NT2/D1 (cell line): ENCODE data around the gene PSME2.

Experiments used
- DNase-seq: peaks from one replicate; pipeline ENCODE4 v3.0.0-alpha.2; 2011; ENCODE audit warnings: low read depth, low spot score
- H3K27me3 ChIP-seq: 2 replicates; pipeline ENCODE4 v1.6.0; 2011; ENCODE audit warnings: mild to moderate bottlenecking; ENCODE audit not compliant: insufficient read length, insufficient read depth
- H3K36me3 ChIP-seq: 2 replicates; pipeline ENCODE4 v1.6.1; 2011; ENCODE audit warnings: mild to moderate bottlenecking, low read length, mixed read lengths; ENCODE audit not compliant: insufficient read depth, insufficient read length
- H3K4me1 ChIP-seq: 2 replicates; pipeline ENCODE4 v1.5.1; 2011; ENCODE audit not compliant: insufficient read depth, insufficient read length
- H3K4me3 ChIP-seq: 2 replicates; pipeline ENCODE4 v1.5.1; 2011; ENCODE audit warnings: low read depth; ENCODE audit not compliant: insufficient read length
- H3K9ac ChIP-seq: 2 replicates; pipeline ENCODE4 v1.6.0; 2011; ENCODE audit warnings: low read depth; ENCODE audit not compliant: insufficient read length
- H3K9me3 ChIP-seq: 2 replicates; pipeline ENCODE4 v1.5.1; 2011; ENCODE audit warnings: mild to moderate bottlenecking, low read length; ENCODE audit not compliant: insufficient read depth
- SUZ12 ChIP-seq: IDR thresholded peaks from 2 replicates; pipeline ENCODE4 v1.6.1; 2011; ENCODE audit not compliant: insufficient read length, insufficient read depth; ENCODE audit errors: extremely low read depth
- YY1 ChIP-seq: IDR thresholded peaks from 2 replicates; pipeline ENCODE4 v1.6.1; 2011; ENCODE audit not compliant: insufficient read length, insufficient read depth
- ZNF274 ChIP-seq: IDR thresholded peaks from 2 replicates; pipeline ENCODE4 v1.6.1; 2011; ENCODE audit warnings: mild to moderate bottlenecking, low read depth, low read length

Gene PSME2

DNA sequence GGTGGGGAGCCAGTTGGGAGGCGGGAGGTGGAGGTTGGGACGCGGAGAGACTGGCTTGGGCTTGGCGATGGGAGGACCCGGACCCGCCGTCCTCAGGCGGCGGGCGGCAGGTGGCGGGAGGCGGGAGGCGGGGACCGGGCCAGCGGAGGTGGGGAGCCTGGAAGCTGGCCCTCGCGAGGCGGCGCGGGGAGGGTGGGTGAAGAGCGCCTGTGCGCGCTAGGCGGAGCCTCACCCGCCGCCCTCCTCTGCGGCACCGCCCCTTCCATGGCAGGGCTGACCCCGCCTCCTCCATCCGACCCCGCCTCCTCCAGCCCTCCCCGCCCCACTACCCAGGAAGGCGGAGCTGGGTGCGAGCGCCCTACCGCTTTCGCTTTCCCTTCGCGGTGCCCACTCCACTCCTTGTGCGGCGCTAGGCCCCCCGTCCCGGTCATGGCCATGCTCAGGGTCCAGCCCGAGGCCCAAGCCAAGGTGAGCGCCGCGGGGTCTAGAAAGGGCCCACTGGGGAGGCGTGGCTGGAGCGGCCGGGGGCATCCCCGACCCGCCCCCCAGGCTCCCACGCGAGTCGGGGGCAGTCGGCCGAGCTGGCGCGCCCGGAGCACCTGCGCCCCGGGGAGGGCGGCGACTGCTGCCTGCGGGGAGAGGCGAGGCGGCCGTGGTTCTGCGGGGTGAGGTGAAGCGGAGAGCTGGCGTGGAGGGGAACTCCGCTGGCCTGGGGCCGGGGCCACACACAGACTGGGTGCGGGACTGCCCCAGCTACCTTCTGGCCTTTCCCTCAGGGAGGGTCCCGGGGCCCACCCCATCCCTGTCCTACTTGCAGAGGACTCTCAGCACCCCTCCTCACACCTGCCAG is 10.4 kb downstream of the PSME2 start, which contains the start of gene PSME1:
Gene PSME1 (plus strand): TSS at position 361 of the 850 bp plus-strand sequence. CDS start 69 bp downstream, at position 430.
- peak within 1 kb of the TSS; percentile 77 for H3K9ac ChIP-seq
- H3K9me3 ChIP-seq: no peaks in the 10 kb centered on the region
- TF ChIP-seq SUZ12 (no peak), ZNF274 (no peak), YY1 (no peak)
- peaks cover 7% of the 10 kb centered on the region for H3K4me1 ChIP-seq
- peak within 1 kb of the TSS; percentile 66 for H3K4me3 ChIP-seq
- peaks cover 25% of the 10 kb centered on the region for H3K36me3 ChIP-seq
- DNase-seq: no peak
- peaks cover 4% of the 10 kb centered on the region for H3K27me3 ChIP-seq

DNA sequence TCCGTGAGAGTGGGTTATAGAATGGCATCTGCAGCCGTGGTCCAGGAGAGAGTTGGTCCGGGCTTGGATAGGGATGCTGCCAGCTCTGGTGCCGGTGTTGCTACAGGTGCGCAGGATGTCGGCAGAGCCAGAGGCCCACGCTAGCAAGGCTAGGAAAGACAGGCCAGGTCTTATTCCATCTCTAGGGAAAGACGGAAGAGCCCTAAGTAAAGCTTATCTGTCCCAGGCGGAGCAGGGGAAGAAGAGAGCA is 10.9 kb downstream of the PSME2 start:
- Histone ChIP-seq H3K9ac (peak overlapping the region; percentile 72), H3K4me1 (peaks cover 7% of the 10 kb centered on the region), H3K27me3 (peaks cover 4% of the 10 kb centered on the region), H3K9me3 (no peaks in the 10 kb centered on the region), H3K4me3 (peak overlapping the region; percentile 66), H3K36me3 (peaks cover 25% of the 10 kb centered on the region)
- no peak for DNase-seq
- TF ChIP-seq YY1 (no peak), ZNF274 (no peak), SUZ12 (no peak)

GRCh38 chr14:24133735-24134134 is 12.7 kb downstream of the PSME2 start:
- Histone ChIP-seq H3K36me3 (peaks cover 15% of the 10 kb centered on the region), H3K9ac (no peak overlapping the region), H3K27me3 (peaks cover 4% of the 10 kb centered on the region), H3K9me3 (no peaks in the 10 kb centered on the region), H3K4me1 (peaks cover 7% of the 10 kb centered on the region), H3K4me3 (no peak overlapping the region)
- TF ChIP-seq ZNF274 (no peak), YY1 (no peak), SUZ12 (no peak)
- DNase-seq: no peak

- H3K4me3 ChIP-seq: no peak overlapping the region
- peaks cover 8% of the 10 kb centered on the region for H3K36me3 ChIP-seq
- H3K27me3 ChIP-seq: peaks cover 4% of the 10 kb centered on the region
- TF ChIP-seq SUZ12 (no peak), ZNF274 (no peak)
- H3K9ac ChIP-seq: no peak overlapping the region
- no peak for DNase-seq
- H3K9me3 ChIP-seq: no peaks in the 10 kb centered on the region
- peaks cover 7% of the 10 kb centered on the region for H3K4me1 ChIP-seq
Measured at GRCh38 chr14:24132976-24133375, 13.4 kb downstream of the PSME2 start.

- no peaks in the 10 kb centered on the region for H3K36me3 ChIP-seq
- H3K4me1 ChIP-seq: peaks cover 7% of the 10 kb centered on the region
- DNase-seq: no peak
- no peak for TF ChIP-seq ZNF274
- no peak for TF ChIP-seq YY1
- TF ChIP-seq SUZ12: no peak
- H3K4me3 ChIP-seq: no peak overlapping the region
- no peaks in the 10 kb centered on the region for H3K9me3 ChIP-seq
- H3K27me3 ChIP-seq: peaks cover 4% of the 10 kb centered on the region
- no peak overlapping the region for H3K9ac ChIP-seq
Measured at GRCh38 chr14:24132061-24132685, 14.2 kb downstream of the PSME2 start.

GRCh38 chr14:24131549-24131966 is 14.9 kb downstream of the PSME2 start:
- Histone ChIP-seq H3K9ac (no peak overlapping the region), H3K4me3 (no peak overlapping the region), H3K36me3 (no peaks in the 10 kb centered on the region), H3K9me3 (no peaks in the 10 kb centered on the region), H3K27me3 (peaks cover 4% of the 10 kb centered on the region), H3K4me1 (peaks cover 7% of the 10 kb centered on the region)
- DNase-seq: no peak
- TF ChIP-seq YY1: no peak
- TF ChIP-seq ZNF274: no peak
- TF ChIP-seq SUZ12: no peak
